Head of caudate nucleus (tissue), 42 donors: ENCODE results near the gene RGSL1.
A peak's percentile ranks its signal among the peaks of the same experiment; 100 is the strongest.
"Not testable (repeated sequence)": the region's sequence is repeated elsewhere in the genome, so short reads cannot be mapped to it uniquely, and the experiment has no call there.

Source experiments
- DNase-seq, 42 donors: peaks; one replicate each; pipeline versions ENCODE4 v3.0.0 to v3.0.0-alpha.2; 2020 to 2021; ENCODE audit warnings: mixed read lengths in 7 of 42
- intact Hi-C: fragments of 100-400 bp; cut with DNase I; formaldehyde crosslinking; loops from one replicate; pipeline ENCODE4 v1.15.0; 2022

Gene RGSL1

GRCh38 chr1:182442333-182442732 lies 7.6 kb upstream of the RGSL1 start:
- no peak for DNase-seq
- intact Hi-C loops = no loop called here

- intact Hi-C loops = no loop called here
- no peak for DNase-seq
Measured at GRCh38 chr1:182444497-182444896, 5.4 kb upstream of the RGSL1 start.

GRCh38 chr1:182446033-182446669 lies 3.8 kb upstream of the RGSL1 start:
- DNase-seq = peak in 20 of 42 donors; percentile 12 to 57 (median 26)
- intact Hi-C loops = no loop called here

GRCh38 chr1:182447124-182447523 lies 2.8 kb upstream of the RGSL1 start:
- intact Hi-C loops, DNase-seq: not testable (repeated sequence)

GRCh38 chr1:182447660-182448059 lies 2.3 kb upstream of the RGSL1 start:
- no peak for DNase-seq
- intact Hi-C loops = no loop called here

GRCh38 chr1:182453631-182454030 lies 3.7 kb downstream of the RGSL1 start:
- DNase-seq = no peak
- intact Hi-C loops = no loop called here

GRCh38 chr1:182457844-182458243 lies 7.9 kb downstream of the RGSL1 start:
- DNase-seq = no peak
- intact Hi-C loops = no loop called here

- DNase-seq = no peak
- intact Hi-C loops = no loop called here
Measured at GRCh38 chr1:182459949-182460348, 10.0 kb downstream of the RGSL1 start.

- no peak for DNase-seq
- intact Hi-C loops = no loop called here
Measured at GRCh38 chr1:182460550-182460951, 10.6 kb downstream of the RGSL1 start.

GRCh38 chr1:182473556-182473955 lies 23.6 kb downstream of the RGSL1 start:
- DNase-seq = no peak

GRCh38 chr1:182476625-182477024 lies 26.7 kb downstream of the RGSL1 start:
- intact Hi-C loops = no loop called here

More at GRCh38 chr1:182473556-182473955, 23.6 kb downstream of the RGSL1 start:
- intact Hi-C loops = no loop called here

GRCh38 chr1:182478238-182478637 lies 28.3 kb downstream of the RGSL1 start:
- intact Hi-C loops = no loop called here
- DNase-seq = no peak

More at GRCh38 chr1:182476625-182477024, 26.7 kb downstream of the RGSL1 start:
- DNase-seq = peak in 25 of 42 donors; percentile 7 to 57 (median 24)

- intact Hi-C loops = no loop called here
- DNase-seq = no peak
Measured at GRCh38 chr1:182484067-182484466, 34.1 kb downstream of the RGSL1 start.

- intact Hi-C loops = no loop called here
- DNase-seq = peak in 4 of 42 donors; percentile 4 to 35 (median 7)
Measured at GRCh38 chr1:182484531-182485257, 34.7 kb downstream of the RGSL1 start.

- intact Hi-C loops = no loop called here
- DNase-seq = no peak
Measured at GRCh38 chr1:182485861-182486260, 35.9 kb downstream of the RGSL1 start.

GRCh38 chr1:182488803-182489202 lies 38.9 kb downstream of the RGSL1 start:
- DNase-seq = no peak
- intact Hi-C loops = no loop called here

GRCh38 chr1:182493063-182493462 lies 43.1 kb downstream of the RGSL1 start:
- DNase-seq = no peak
- intact Hi-C loops = no loop called here

GRCh38 chr1:182495002-182495401 lies 45.1 kb downstream of the RGSL1 start:
- intact Hi-C loops = no loop called here
- DNase-seq = no peak

GRCh38 chr1:182495693-182496092 lies 45.7 kb downstream of the RGSL1 start:
- intact Hi-C loops = no loop called here
- no peak for DNase-seq

GRCh38 chr1:182507685-182508084 lies 57.7 kb downstream of the RGSL1 start:
- no peak for DNase-seq
- intact Hi-C loops = no loop called here

- intact Hi-C loops = no loop called here
- no peak for DNase-seq
Measured at GRCh38 chr1:182515556-182515955, 65.6 kb downstream of the RGSL1 start.
